ENCODE data around the gene COL18A1. TPM values are rescaled to one million over a fixed set of nuclear protein-coding genes. Genes with fewer than 3 reads are reported as not detected.

The COL18A1 gene
- total RNA-seq, 1 experiment from 2014 or later, result 3.4 TPM

DNA sequence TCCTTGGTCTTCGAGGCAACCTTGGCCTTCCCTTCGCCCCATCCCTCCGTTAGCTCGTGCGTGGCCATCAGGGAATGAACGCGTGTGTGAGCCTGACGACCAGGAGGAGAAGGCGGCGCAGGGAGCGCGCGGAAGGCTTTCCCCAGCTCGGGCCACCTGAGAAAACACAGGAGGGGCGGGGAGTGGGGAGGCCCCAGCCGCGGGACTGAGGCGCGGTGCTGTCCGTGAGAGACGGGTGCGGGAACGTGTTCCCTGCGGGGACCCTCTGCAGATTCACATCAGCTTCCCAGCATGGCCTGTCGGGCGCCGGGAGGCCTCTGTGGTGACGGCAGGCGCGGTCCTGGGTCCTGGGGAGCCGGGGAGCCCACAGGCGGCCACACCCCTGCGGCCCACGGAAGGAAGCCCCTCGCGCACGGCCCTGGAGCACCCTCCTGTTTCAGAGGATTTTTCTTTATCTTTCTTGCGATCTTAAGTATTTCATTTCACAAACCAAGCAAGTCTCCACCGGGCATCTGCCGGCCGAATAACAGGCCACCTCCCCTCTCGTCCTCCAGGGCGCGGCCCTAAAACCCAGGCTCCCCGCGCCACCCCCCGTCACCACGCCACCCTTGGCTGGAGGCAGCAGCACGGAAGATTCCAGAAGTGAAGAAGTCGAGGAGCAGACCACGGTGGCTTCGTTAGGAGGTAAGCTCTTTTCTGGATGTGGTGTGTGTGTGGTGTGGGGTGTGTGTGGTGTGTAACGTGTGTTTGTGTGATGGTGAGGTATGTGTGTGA is 71.0 kb downstream of the COL18A1 start:
- no TSS peak for BruUV-seq (replicated peaks)
- CTCF ChIA-PET, result no interaction called here

DNA sequence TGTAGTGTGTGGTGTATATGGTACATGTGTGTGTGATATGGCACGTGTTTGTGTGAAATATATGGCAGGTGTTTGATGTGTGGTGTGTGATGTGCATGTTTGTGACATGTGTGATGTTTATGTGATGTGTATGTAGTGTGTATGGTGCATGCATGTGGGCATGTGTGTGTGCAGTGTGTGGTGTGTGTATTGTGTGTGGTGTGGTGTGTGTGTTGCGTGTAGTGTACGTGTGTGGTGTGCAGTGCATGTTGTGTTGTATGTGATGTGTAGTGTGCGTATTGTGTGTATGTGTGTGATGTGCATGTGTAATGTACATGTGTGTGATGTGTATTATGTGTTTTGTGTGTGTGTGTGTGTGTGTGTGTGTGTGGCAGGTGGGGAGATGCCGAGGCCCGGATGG is 71.6 kb downstream of the COL18A1 start:
- no peaks in the 10 kb centered on the region for H3K4me1 Mint-ChIP-seq (ENCODE audit: insufficient read depth, unreplicated experiment)
- CTCF ChIA-PET, result no interaction called here
- POLR2A ChIA-PET, result no interaction called here

More for the DNA sequence above, 71.0 kb downstream of the COL18A1 start:
- H3K4me3 Mint-ChIP-seq (ENCODE audit: unreplicated experiment), result no peak overlapping the region
- TF ChIP-seq, protein P1, sequence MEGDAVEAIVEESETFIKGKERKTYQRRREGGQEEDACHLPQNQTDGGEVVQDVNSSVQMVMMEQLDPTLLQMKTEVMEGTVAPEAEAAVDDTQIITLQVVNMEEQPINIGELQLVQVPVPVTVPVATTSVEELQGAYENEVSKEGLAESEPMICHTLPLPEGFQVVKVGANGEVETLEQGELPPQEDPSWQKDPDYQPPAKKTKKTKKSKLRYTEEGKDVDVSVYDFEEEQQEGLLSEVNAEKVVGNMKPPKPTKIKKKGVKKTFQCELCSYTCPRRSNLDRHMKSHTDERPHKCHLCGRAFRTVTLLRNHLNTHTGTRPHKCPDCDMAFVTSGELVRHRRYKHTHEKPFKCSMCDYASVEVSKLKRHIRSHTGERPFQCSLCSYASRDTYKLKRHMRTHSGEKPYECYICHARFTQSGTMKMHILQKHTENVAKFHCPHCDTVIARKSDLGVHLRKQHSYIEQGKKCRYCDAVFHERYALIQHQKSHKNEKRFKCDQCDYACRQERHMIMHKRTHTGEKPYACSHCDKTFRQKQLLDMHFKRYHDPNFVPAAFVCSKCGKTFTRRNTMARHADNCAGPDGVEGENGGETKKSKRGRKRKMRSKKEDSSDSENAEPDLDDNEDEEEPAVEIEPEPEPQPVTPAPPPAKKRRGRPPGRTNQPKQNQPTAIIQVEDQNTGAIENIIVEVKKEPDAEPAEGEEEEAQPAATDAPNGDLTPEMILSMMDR (IDR thresholded peaks at IDR 0.05; ENCODE audit: unreplicated experiment), result no peak
- H3K27me3 Mint-ChIP-seq (ENCODE audit: insufficient read depth, unreplicated experiment), result no peaks in the 10 kb centered on the region
- no peak overlapping the region for H3K27ac Mint-ChIP-seq (ENCODE audit: low read depth, unreplicated experiment)
- H3K9me3 Mint-ChIP-seq (ENCODE audit: unreplicated experiment), result peaks cover 7% of the 10 kb centered on the region
- no peaks in the 10 kb centered on the region for H3K36me3 Mint-ChIP-seq (ENCODE audit: insufficient read depth, unreplicated experiment)
- H3K4me1 Mint-ChIP-seq (ENCODE audit: insufficient read depth, unreplicated experiment), result no peaks in the 10 kb centered on the region
- intact Hi-C loops (cut with micrococcal nuclease), result no loop called here
- DNase-seq (ENCODE audit: unreplicated experiment), result no peak
- POLR2A ChIA-PET, result no interaction called here

DNA sequence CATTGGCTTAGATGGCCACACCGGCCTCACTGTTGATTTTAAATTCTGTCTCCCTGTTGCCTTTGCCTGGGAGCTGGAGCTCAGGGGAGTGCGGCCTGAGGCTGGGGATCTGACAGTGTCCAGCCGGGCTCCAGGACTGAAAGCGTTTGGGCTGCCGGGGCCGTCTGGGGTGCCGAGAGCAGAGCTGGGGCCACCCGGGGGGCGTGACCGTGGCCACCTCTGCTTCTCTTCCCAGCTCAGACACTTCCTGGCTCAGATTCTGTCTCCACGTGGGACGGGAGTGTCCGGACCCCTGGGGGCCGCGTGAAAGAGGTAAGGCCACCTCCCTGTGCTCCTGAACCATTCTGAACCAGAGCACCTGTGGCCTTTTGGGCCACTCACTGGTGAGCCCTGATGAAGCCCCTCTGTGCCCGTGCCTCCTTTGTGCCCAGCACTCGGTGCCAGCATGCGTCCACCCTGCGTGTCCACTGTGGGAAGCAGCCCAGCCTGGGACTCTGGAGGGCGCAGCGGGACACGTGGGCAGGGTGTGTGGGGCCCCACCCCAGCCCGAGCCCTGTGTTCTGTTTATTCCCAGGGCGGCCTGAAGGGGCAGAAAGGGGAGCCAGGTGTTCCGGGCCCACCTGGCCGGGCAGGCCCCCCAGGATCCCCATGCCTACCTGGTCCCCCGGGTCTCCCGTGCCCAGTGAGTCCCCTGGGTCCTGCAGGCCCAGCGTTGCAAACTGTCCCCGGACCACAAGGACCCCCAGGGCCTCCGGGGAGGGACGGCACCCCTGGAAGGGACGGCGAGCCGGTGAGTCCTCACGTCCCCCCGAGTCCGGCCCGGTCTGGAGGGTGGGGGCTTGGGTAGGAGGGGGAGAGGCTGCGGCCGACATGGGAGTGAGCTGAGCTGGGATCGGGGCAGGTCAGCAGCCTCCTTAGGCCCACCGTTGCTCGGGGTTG is 72.5 kb downstream of the COL18A1 start:
- Mint-ChIP-seq H3K27ac (ENCODE audit: low read depth, unreplicated experiment) (no peak overlapping the region), H3K4me3 (ENCODE audit: unreplicated experiment) (no peak overlapping the region), H3K9me3 (ENCODE audit: unreplicated experiment) (peaks cover 7% of the 10 kb centered on the region), H3K36me3 (ENCODE audit: insufficient read depth, unreplicated experiment) (no peaks in the 10 kb centered on the region), H3K4me1 (ENCODE audit: insufficient read depth, unreplicated experiment) (no peaks in the 10 kb centered on the region), H3K27me3 (ENCODE audit: insufficient read depth, unreplicated experiment) (no peaks in the 10 kb centered on the region)
- CTCF ChIA-PET, result interaction anchor here (0.6 kb wide), 1 partner anchor 335 kb away, joined by 3 read pairs; no protein-coding TSS in a partner anchor
- BruUV-seq (replicated peaks), result no TSS peak
- intact Hi-C loops (cut with micrococcal nuclease), result no loop called here
- POLR2A ChIA-PET, result no interaction called here
- no peak for DNase-seq (ENCODE audit: unreplicated experiment)
- TF ChIP-seq, protein P1 (IDR thresholded peaks at IDR 0.05; ENCODE audit: unreplicated experiment), result no peak

More for the DNA sequence above, 71.6 kb downstream of the COL18A1 start:
- H3K9me3 Mint-ChIP-seq (ENCODE audit: unreplicated experiment), result peaks cover 7% of the 10 kb centered on the region
- H3K36me3 Mint-ChIP-seq (ENCODE audit: insufficient read depth, unreplicated experiment), result no peaks in the 10 kb centered on the region
- intact Hi-C loops (cut with micrococcal nuclease), result no loop called here
- BruUV-seq (replicated peaks), result no TSS peak
- no peak overlapping the region for H3K27ac Mint-ChIP-seq (ENCODE audit: low read depth, unreplicated experiment)
- no peaks in the 10 kb centered on the region for H3K27me3 Mint-ChIP-seq (ENCODE audit: insufficient read depth, unreplicated experiment)
- H3K4me3 Mint-ChIP-seq (ENCODE audit: unreplicated experiment), result no peak overlapping the region
- TF ChIP-seq, protein P1 (IDR thresholded peaks at IDR 0.05; ENCODE audit: unreplicated experiment), result no peak
- no peak for DNase-seq (ENCODE audit: unreplicated experiment)

DNA sequence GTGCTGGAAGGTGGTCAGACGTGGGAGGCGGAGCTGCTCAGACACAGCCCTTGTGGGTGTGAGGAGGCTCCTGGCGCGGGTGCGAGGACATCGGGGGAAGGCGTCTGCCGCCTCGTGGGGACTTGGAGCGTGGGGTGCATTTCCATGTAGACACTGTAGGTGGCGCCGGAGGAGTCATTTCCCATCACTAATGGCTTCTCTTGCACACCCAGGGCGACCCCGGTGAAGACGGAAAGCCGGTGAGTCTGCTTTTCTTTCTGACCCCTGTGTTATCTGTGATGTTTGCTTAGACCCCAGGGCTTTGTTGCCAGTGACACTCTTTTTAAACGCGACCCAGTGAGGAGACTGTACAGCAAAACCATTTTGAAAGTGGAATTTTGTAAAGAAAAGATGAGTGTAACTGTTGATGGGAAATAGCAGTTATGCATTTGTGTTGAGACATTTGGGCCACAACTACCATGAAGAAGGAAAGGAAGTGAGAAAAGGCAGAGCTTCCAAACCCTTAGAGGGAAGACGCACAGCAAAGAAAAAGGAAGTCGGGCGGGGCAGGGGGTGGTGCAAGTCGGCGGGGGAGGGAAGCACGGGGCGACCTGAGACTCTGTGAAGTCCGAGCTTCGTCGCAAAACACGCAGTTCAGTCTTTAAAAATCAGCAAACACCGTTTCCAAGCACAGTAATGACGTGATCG is 73.3 kb downstream of the COL18A1 start:
- H3K4me3 Mint-ChIP-seq (ENCODE audit: unreplicated experiment), result no peak overlapping the region
- CTCF ChIA-PET, result interaction anchor here (0.6 kb wide), 1 partner anchor 336 kb away, joined by 3 read pairs; no protein-coding TSS in a partner anchor
- no peaks in the 10 kb centered on the region for H3K36me3 Mint-ChIP-seq (ENCODE audit: insufficient read depth, unreplicated experiment)
- no peaks in the 10 kb centered on the region for H3K4me1 Mint-ChIP-seq (ENCODE audit: insufficient read depth, unreplicated experiment)
- peaks cover 7% of the 10 kb centered on the region for H3K9me3 Mint-ChIP-seq (ENCODE audit: unreplicated experiment)
- POLR2A ChIA-PET, result no interaction called here
- DNase-seq (ENCODE audit: unreplicated experiment), result peak; percentile 50
- TF ChIP-seq, protein P1 (IDR thresholded peaks at IDR 0.05; ENCODE audit: unreplicated experiment), result peak; percentile 45
- no peak overlapping the region for H3K27ac Mint-ChIP-seq (ENCODE audit: low read depth, unreplicated experiment)
- H3K27me3 Mint-ChIP-seq (ENCODE audit: insufficient read depth, unreplicated experiment), result no peaks in the 10 kb centered on the region
- intact Hi-C loops (cut with micrococcal nuclease), result no loop called here
- no TSS peak for BruUV-seq (replicated peaks)

Measured in MCF 10A (cell line).